Right lobe of liver (tissue), 4 donors: ENCODE results near the gene RNH1.

Experiments
- CTCF ChIP-seq, 4 donors: fragments of 200-600 bp in 3 of 4; fragments of 450-650 bp in 1 of 4; IDR thresholded peaks; one replicate each; pipeline versions ENCODE4 v1.5.1 to v1.8.0; 2016 to 2022; ENCODE audit warnings: antibody characterized with exemption in 4 of 4, mild to moderate bottlenecking in 2 of 4
- POLR2A ChIP-seq: fragments of 450-650 bp; IDR thresholded peaks from one replicate; pipeline ENCODE4 v1.6.1; 2017; ENCODE audit warnings: antibody characterized with exemption, mild to moderate bottlenecking
- donor health status: DM: no; HTN: no; CAD: no.
- donor health status: DM: no; HTN: no; CAD: no.
- donor health status: DM: no; HTN: yes; CAD: no.

- no peak for TF ChIP-seq CTCF (IDR thresholded peaks at IDR 0.05)
- no peak for TF ChIP-seq POLR2A
These were observed 31.5 kb upstream of the RNH1 start for GRCh38 chr11:538431-539051.
